GM12891 (cell line): ENCODE measurements around the gene GSTM3.

Experiments
- PAX5 ChIP-seq: IDR thresholded peaks from 2 replicates; pipeline ENCODE4 v1.6.1; 2011; ENCODE audit warnings: low read length, moderate library complexity, mild to moderate bottlenecking; ENCODE audit not compliant: insufficient read depth, severe bottlenecking
- POLR2A ChIP-seq: IDR thresholded peaks from 2 replicates; pipeline ENCODE4 v1.6.1; 2011; ENCODE audit warnings: low read depth, low read length, control low read depth
- POLR2AphosphoS5 ChIP-seq: IDR thresholded peaks from 2 replicates; pipeline ENCODE4 v1.6.1; 2011; ENCODE audit warnings: low read depth, low read length, control low read depth
- POU2F2 ChIP-seq: IDR thresholded peaks from 2 replicates; pipeline ENCODE4 v1.6.1; 2011; ENCODE audit warnings: low read depth, mild to moderate bottlenecking, control low read depth, low read length, moderate library complexity
- SPI1 ChIP-seq: IDR thresholded peaks from 2 replicates; pipeline ENCODE4 v1.6.1; 2011; ENCODE audit warnings: low read depth, low read length, control low read depth
- TAF1 ChIP-seq: IDR thresholded peaks from 2 replicates; pipeline ENCODE4 v1.6.1; 2011; ENCODE audit warnings: low read depth, low read length, control low read depth

DNA sequence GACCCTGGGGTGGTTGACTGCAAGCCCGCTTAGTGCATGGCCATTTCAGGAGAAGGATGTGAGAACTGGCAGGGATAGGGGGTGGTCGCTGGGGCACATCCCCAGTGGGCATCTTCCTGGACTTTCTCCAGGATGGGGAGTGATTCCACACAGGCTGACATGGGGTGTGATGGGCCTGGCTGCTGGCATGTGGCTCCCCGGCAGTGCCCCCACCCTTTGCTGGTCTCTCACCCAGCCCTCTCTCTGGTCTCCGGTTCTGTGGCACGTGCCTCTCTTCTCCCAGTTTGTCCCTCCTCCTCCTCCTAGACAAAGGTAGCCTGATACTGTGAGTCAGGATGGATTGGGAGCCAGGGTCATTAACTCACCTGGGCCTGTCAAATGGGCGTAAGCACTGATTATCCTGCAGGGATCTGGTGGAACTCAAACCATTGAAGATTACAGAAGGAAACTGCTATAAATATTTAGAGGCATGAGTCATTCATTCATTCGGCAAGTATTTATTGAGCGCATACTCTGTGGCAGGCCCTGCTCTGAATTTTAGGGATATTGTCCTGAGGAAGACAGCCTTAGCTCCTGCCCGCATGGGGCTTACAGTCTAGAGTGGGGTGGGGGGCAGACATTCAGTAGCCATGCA lies 46.5 kb upstream of the GSTM3 start:
- TF ChIP-seq POLR2A (no peak), POLR2AphosphoS5 (no peak), TAF1 (no peak), SPI1 (no peak), POU2F2 (no peak), PAX5 (no peak)
